ENCODE measurements around the gene PRKCQ.

DNA sequence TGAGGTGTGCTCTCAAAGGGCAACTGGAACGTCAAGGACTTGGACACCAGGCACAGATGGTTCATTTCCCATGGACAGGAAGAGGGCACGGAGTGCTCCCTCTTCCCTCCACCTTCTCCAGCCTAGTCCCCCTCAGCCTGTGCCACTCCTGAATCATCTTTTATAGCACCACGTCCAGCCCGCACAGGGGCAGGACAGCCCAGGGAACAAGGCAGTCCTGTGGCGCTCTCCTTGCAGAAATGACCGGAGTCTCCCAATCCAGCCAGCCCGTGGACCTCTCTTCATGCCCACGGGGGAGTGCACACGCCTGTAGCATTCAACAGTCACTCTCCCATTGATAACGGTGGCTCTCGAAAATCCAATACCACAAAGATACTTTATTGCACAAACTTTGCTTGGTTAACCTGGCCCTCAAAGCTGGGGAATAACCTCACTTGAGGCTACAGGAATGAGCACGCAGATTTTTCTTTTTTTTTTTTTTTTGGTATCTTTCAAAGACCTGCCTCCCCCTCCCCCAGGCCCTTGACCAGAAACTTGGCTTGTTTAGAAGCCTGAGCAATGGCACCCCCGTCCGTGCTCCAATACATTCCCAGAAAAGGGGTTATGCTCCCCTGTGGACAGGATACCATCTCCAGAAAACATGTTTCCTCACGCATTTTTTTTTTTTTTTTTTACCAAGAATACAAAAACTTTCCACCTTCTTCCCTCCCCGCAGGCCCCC lies 733 bp downstream of the PRKCQ start:
- TF ChIP-seq POLR2A (IDR thresholded peaks at IDR 0.05; ENCODE audit: low read depth, low read length) (no peak), POLR2AphosphoS5 (IDR thresholded peaks at IDR 0.05; ENCODE audit: low read depth, low read length) (no peak)
